Small intestine (tissue), 16 donors: Measurements from ENCODE around the gene NOL4. TPM values are rescaled to one million over a fixed set of nuclear protein-coding genes. Genes with fewer than 3 reads are reported as not detected.
A peak's percentile ranks its signal among the peaks of the same experiment; 100 is the strongest.
"Not testable (repeated sequence)": the region's sequence is repeated elsewhere in the genome, so short reads cannot be mapped to it uniquely, and the experiment has no call there.

Experiments used
- DNase-seq, 2 donors: peaks; one replicate each; pipeline versions ENCODE4 v3.0.0 to v3.0.0-alpha.2; 2013
- FAIRE-seq: peaks from 2 replicates; lab custom pipeline; 2012; peaks lifted over from hg19 to GRCh38; lab: Jason Lieb, UNC
- H3K27ac ChIP-seq, 3 donors: one replicate each; pipeline ENCODE4 v1.5.1; 2013; ENCODE audit warnings: low read length in 2 of 3, mild to moderate bottlenecking in 2 of 3, control low read depth in 1 of 3, inconsistent platforms in 1 of 3, low read depth in 1 of 3, moderate library complexity in 1 of 3
- H3K27me3 ChIP-seq, 3 donors: one replicate each; pipeline ENCODE4 v1.6.1; 2013; ENCODE audit warnings: low read length in 3 of 3, inconsistent platforms in 1 of 3; ENCODE audit not compliant: control insufficient read depth in 3 of 3, insufficient read depth in 3 of 3
- H3K36me3 ChIP-seq, 3 donors: one replicate each; pipeline ENCODE4 v1.6.1; 2013; ENCODE audit warnings: low read length in 3 of 3, inconsistent platforms in 1 of 3, low read depth in 1 of 3, mild to moderate bottlenecking in 1 of 3, moderate library complexity in 1 of 3; ENCODE audit not compliant: control insufficient read depth in 3 of 3, insufficient read depth in 2 of 3
- H3K4me1 ChIP-seq, 3 donors: one replicate each; pipeline ENCODE4 v1.6.1; 2013; ENCODE audit warnings: low read length in 2 of 3, inconsistent platforms in 1 of 3, low read depth in 1 of 3, mild to moderate bottlenecking in 1 of 3, moderate library complexity in 1 of 3; ENCODE audit not compliant: control insufficient read depth in 3 of 3, insufficient read depth in 2 of 3
- H3K4me3 ChIP-seq, 3 donors: one replicate each; pipeline ENCODE4 v1.5.1; 2013; ENCODE audit warnings: low read length in 3 of 3, control low read depth in 1 of 3, inconsistent platforms in 1 of 3, low read depth in 1 of 3, mild to moderate bottlenecking in 1 of 3, moderate library complexity in 1 of 3
- H3K9me3 ChIP-seq, 2 donors: one replicate each; pipeline ENCODE4 v1.6.1; 2013; ENCODE audit warnings: low read depth in 1 of 2, low read length in 1 of 2; ENCODE audit not compliant: control insufficient read depth in 2 of 2, insufficient read depth in 1 of 2
- WGBS, 3 donors: extraction: QIAGEN DNeasy Blood & Tissue Kit; methylation state at CpG; one replicate each; pipeline ENCODE4 v1.1.7; 2013; 5-methylcytosine and 5-hydroxymethylcytosine counted together
- long read RNA-seq, 10 donors: transcript quantifications; one replicate each; lab custom pipeline, GENCODE V29; 2026
- polyA plus RNA-seq, 4 donors: library from polyadenylated mRNA; stranded (reverse) in 3 of 4; unstranded in 1 of 4; fragments of 200-250 nt in 3 of 4; fragments of 120-200 nt in 1 of 4; gene quantifications; one replicate each; pipeline versions ENCODE4 v1.2.1 to v1.2.3, GENCODE V29; 2013
- donor health status: healthy with polysubstance abuse.
- donor health status: control.
- donor health status: control.
- donor health status: Bipolar disorder and iron deficiency.
- donor health status: healthy.

The NOL4 gene
- 10 to 100 TPM in 1 of 4 donors, under 1 TPM in 1, not detected in 2; 0.21 to 15.8 TPM for polyA plus RNA-seq
- long read RNA-seq, donor 1: 0 reads
- long read RNA-seq, donor 2: 0 reads
- long read RNA-seq, donor 3: 0 reads
- long read RNA-seq, donor 4: 0 reads
- long read RNA-seq, donor 5: 0 reads
- long read RNA-seq, donor 6: 0 reads
- long read RNA-seq, donor 7: 0 reads
- long read RNA-seq, donor 8: 0 reads
- long read RNA-seq, donor 9: 0 reads
- long read RNA-seq, donor 10, partial matches to known transcripts: 0 of 1 reads
- long read RNA-seq, donor 10, other reads (novel, unspliced or antisense): 0 of 1 reads

GRCh38 chr18:34224423-34225217 lies at the start of gene NOL4:
Gene NOL4 (minus strand): TSS chr18:34224913. CDS start chr18:34223253, 1,660 bp downstream.
- 2 to 7% (median 2%) methylated on average over 55 to 56 of the region's 56 CpGs for WGBS, 3 donors
- H3K27ac ChIP-seq: peak within 1 kb of the TSS in 1 of 3 donors; percentile 62
- peaks cover 4 to 36% (median 33%) of the 10 kb centered on the region in 3 donors for H3K27me3 ChIP-seq
- no peaks in the 10 kb centered on the region for H3K36me3 ChIP-seq
- FAIRE-seq: no peak
- H3K4me3 ChIP-seq: peak within 1 kb of the TSS in 2 of 3 donors; percentile 23 to 69
- DNase-seq: peak; percentile 2 to 86
- peaks cover 0 to 5% (median 2%) of the 10 kb centered on the region in 3 donors for H3K4me1 ChIP-seq
- no peaks in the 10 kb centered on the region for H3K9me3 ChIP-seq

GRCh38 chr18:34266029-34266428 lies 41.3 kb upstream of the NOL4 start:
- not testable (repeated sequence) for H3K27ac ChIP-seq, FAIRE-seq, H3K4me1 ChIP-seq, DNase-seq, H3K36me3 ChIP-seq, H3K4me3 ChIP-seq, H3K27me3 ChIP-seq
- peaks cover 0 to 23% of the 10 kb centered on the region in 2 donors for H3K9me3 ChIP-seq
- WGBS, 3 donors: 74 to 86% (median 78%) methylated on average over 2 of the region's 2 CpGs

- DNase-seq: peak in 1 of 2 donors; percentile 38
- FAIRE-seq: no peak
- no peaks in the 10 kb centered on the region for H3K4me1 ChIP-seq
- H3K27ac ChIP-seq: no peak overlapping the region
- H3K27me3 ChIP-seq: no peaks in the 10 kb centered on the region
- H3K9me3 ChIP-seq: peaks cover 0 to 24% of the 10 kb centered on the region in 2 donors
- H3K4me3 ChIP-seq: no peak overlapping the region
- 53 to 69% (median 68%) methylated on average over 3 of the region's 3 CpGs for WGBS, 3 donors
- H3K36me3 ChIP-seq: no peaks in the 10 kb centered on the region
Measured at GRCh38 chr18:34261865-34262780, 37.4 kb upstream of the NOL4 start.

GRCh38 chr18:34258176-34258575 lies 33.5 kb upstream of the NOL4 start:
- Histone ChIP-seq H3K27me3 (no peaks in the 10 kb centered on the region), H3K4me1 (no peaks in the 10 kb centered on the region), H3K36me3 (no peaks in the 10 kb centered on the region), H3K27ac (no peak overlapping the region), H3K4me3 (no peak overlapping the region), H3K9me3 (peaks cover 0 to 10% of the 10 kb centered on the region in 2 donors)
- no peak for DNase-seq
- WGBS, 3 donors: 58 to 76% (median 73%) methylated on average over 5 of the region's 5 CpGs
- no peak for FAIRE-seq

- H3K9me3 ChIP-seq: peaks cover 0 to 29% of the 10 kb centered on the region in 2 donors
- H3K36me3 ChIP-seq: no peaks in the 10 kb centered on the region
- no peaks in the 10 kb centered on the region for H3K4me1 ChIP-seq
- no peak overlapping the region for H3K4me3 ChIP-seq
- no peaks in the 10 kb centered on the region for H3K27me3 ChIP-seq
- H3K27ac ChIP-seq: no peak overlapping the region
- peak in 1 of 2 donors; percentile 19 for DNase-seq
- WGBS, 3 donors: 19 to 58% (median 28%) methylated on average over 2 of the region's 2 CpGs
- FAIRE-seq: no peak
Measured at GRCh38 chr18:34251919-34252318, 27.2 kb upstream of the NOL4 start.

- H3K4me1 ChIP-seq: no peaks in the 10 kb centered on the region
- H3K27ac ChIP-seq: no peak overlapping the region
- DNase-seq (no peak), FAIRE-seq (no peak)
- H3K4me3 ChIP-seq: no peak overlapping the region
- WGBS, 3 donors: 82 to 93% (median 91%) methylated on average over 3 of the region's 3 CpGs
- no peaks in the 10 kb centered on the region for H3K27me3 ChIP-seq
- peaks cover 0 to 21% of the 10 kb centered on the region in 2 donors for H3K9me3 ChIP-seq
- H3K36me3 ChIP-seq: no peaks in the 10 kb centered on the region
Measured at GRCh38 chr18:34248727-34249126, 24.0 kb upstream of the NOL4 start.

- FAIRE-seq (no peak), DNase-seq (no peak)
- Histone ChIP-seq H3K4me1 (no peaks in the 10 kb centered on the region), H3K4me3 (no peak overlapping the region), H3K36me3 (no peaks in the 10 kb centered on the region), H3K27ac (no peak overlapping the region), H3K9me3 (peaks cover 0 to 6% of the 10 kb centered on the region in 2 donors), H3K27me3 (no peaks in the 10 kb centered on the region)
- WGBS, 3 donors: 51 to 68% (median 63%) methylated on average over 2 of the region's 2 CpGs
Measured at GRCh38 chr18:34242739-34243138, 18.0 kb upstream of the NOL4 start.
